ENCODE results near the gene ACTL7A. TPM values are rescaled to one million over a fixed set of nuclear protein-coding genes. Genes with fewer than 3 reads are reported as not detected.

Gene ACTL7A
- polyA plus RNA-seq, 1 donor (not counting 4 experiments of a cell fraction or from before 2014, with no cell fraction given): not detected

- dilution Hi-C loops (cut with MboI; ENCODE audit: extremely low pct_ligation_motif_present, low sequenced_read_pairs): no loop called here
- no peak overlapping the region for H2AFZ ChIP-seq (ENCODE audit: control insufficient read depth, low read length)
- H3K9me1 ChIP-seq (ENCODE audit: control insufficient read depth, extremely low read depth, insufficient read depth, low read length): no peaks in the 10 kb centered on the region
- FAIRE-seq (no peak), DNase-seq (ENCODE audit: low read depth, low spot score) (no peak)
- H3K4me1 ChIP-seq (ENCODE audit: control insufficient read depth, extremely low read depth, insufficient read depth, low read length): peaks cover 13% of the 10 kb centered on the region
- no peak overlapping the region for H3K9ac ChIP-seq (ENCODE audit: control insufficient read depth, extremely low read depth, insufficient read depth, low read length)
- TF ChIP-seq, protein P1, sequence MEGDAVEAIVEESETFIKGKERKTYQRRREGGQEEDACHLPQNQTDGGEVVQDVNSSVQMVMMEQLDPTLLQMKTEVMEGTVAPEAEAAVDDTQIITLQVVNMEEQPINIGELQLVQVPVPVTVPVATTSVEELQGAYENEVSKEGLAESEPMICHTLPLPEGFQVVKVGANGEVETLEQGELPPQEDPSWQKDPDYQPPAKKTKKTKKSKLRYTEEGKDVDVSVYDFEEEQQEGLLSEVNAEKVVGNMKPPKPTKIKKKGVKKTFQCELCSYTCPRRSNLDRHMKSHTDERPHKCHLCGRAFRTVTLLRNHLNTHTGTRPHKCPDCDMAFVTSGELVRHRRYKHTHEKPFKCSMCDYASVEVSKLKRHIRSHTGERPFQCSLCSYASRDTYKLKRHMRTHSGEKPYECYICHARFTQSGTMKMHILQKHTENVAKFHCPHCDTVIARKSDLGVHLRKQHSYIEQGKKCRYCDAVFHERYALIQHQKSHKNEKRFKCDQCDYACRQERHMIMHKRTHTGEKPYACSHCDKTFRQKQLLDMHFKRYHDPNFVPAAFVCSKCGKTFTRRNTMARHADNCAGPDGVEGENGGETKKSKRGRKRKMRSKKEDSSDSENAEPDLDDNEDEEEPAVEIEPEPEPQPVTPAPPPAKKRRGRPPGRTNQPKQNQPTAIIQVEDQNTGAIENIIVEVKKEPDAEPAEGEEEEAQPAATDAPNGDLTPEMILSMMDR (optimal IDR thresholded peaks at IDR 0.05 in 1 of 3, IDR thresholded peaks at IDR 0.05 in 1 of 3, conservative IDR thresholded peaks at IDR 0.05 in 1 of 3; ENCODE audit: extremely low read depth in 1 of 3, insufficient read depth in 2 of 3, low read length in 3 of 3): no peak
- TF ChIP-seq EZH2 (IDR thresholded peaks at IDR 0.05; ENCODE audit: low read length): no peak
- H3K36me3 ChIP-seq (ENCODE audit: control insufficient read depth in 2 of 2, extremely low read depth in 1 of 2, insufficient read depth in 2 of 2, low read length in 2 of 2): peaks cover 16 to 29% of the 10 kb centered on the region in 2 experiments
- H3K79me2 ChIP-seq (ENCODE audit: control insufficient read depth, insufficient read depth, low read length): no peaks in the 10 kb centered on the region
- H3K27me3 ChIP-seq (ENCODE audit: control insufficient read depth, extremely low read depth, insufficient read depth, low read length): no peaks in the 10 kb centered on the region
- H3K4me2 ChIP-seq (ENCODE audit: control insufficient read depth, extremely low read depth, insufficient read depth, low read depth, low read length): no peak overlapping the region
- no peaks in the 10 kb centered on the region for H4K20me1 ChIP-seq (ENCODE audit: control insufficient read depth, extremely low read depth, insufficient read depth, low read length)
- no peak overlapping the region for H3K4me3 ChIP-seq (ENCODE audit: control insufficient read depth in 2 of 3, extremely low read depth in 1 of 3, insufficient read depth in 2 of 3, low read depth in 1 of 3, low read length in 3 of 3)
- H3K9me3 ChIP-seq (ENCODE audit: control insufficient read depth, low read depth, low read length): no peaks in the 10 kb centered on the region
- H3K27ac ChIP-seq (ENCODE audit: control insufficient read depth, insufficient read depth, low read length): no peak overlapping the region
Observed at GRCh38 chr9:108883085-108883484, 21.0 kb downstream of the ACTL7A start.

- Histone ChIP-seq H3K27me3 (ENCODE audit: control insufficient read depth, extremely low read depth, insufficient read depth, low read length) (no peaks in the 10 kb centered on the region), H3K9me3 (ENCODE audit: control insufficient read depth, low read depth, low read length) (no peaks in the 10 kb centered on the region), H3K9me1 (ENCODE audit: control insufficient read depth, extremely low read depth, insufficient read depth, low read length) (no peaks in the 10 kb centered on the region), H3K27ac (ENCODE audit: control insufficient read depth, insufficient read depth, low read length) (no peak overlapping the region), H2AFZ (ENCODE audit: control insufficient read depth, low read length) (no peak overlapping the region), H4K20me1 (ENCODE audit: control insufficient read depth, extremely low read depth, insufficient read depth, low read length) (no peaks in the 10 kb centered on the region), H3K79me2 (ENCODE audit: control insufficient read depth, insufficient read depth, low read length) (no peaks in the 10 kb centered on the region), H3K36me3 (ENCODE audit: control insufficient read depth in 2 of 2, extremely low read depth in 1 of 2, insufficient read depth in 2 of 2, low read length in 2 of 2) (peaks cover 13 to 20% of the 10 kb centered on the region in 2 experiments), H3K4me3 (ENCODE audit: control insufficient read depth in 2 of 3, extremely low read depth in 1 of 3, insufficient read depth in 2 of 3, low read depth in 1 of 3, low read length in 3 of 3) (no peak overlapping the region), H3K9ac (ENCODE audit: control insufficient read depth, extremely low read depth, insufficient read depth, low read length) (no peak overlapping the region), H3K4me1 (ENCODE audit: control insufficient read depth, extremely low read depth, insufficient read depth, low read length) (peaks cover 13% of the 10 kb centered on the region), H3K4me2 (ENCODE audit: control insufficient read depth, extremely low read depth, insufficient read depth, low read depth, low read length) (no peak overlapping the region)
- DNase-seq (ENCODE audit: low read depth, low spot score) (no peak), FAIRE-seq (no peak)
- no peak for TF ChIP-seq EZH2 (IDR thresholded peaks at IDR 0.05; ENCODE audit: low read length)
- TF ChIP-seq, protein P1 (optimal IDR thresholded peaks at IDR 0.05 in 1 of 3, IDR thresholded peaks at IDR 0.05 in 1 of 3, conservative IDR thresholded peaks at IDR 0.05 in 1 of 3; ENCODE audit: extremely low read depth in 1 of 3, insufficient read depth in 2 of 3, low read length in 3 of 3): no peak
- dilution Hi-C loops (cut with MboI; ENCODE audit: extremely low pct_ligation_motif_present, low sequenced_read_pairs): no loop called here
Observed at GRCh38 chr9:108884701-108885100, 22.6 kb downstream of the ACTL7A start.

Data from keratinocyte (primary cell).